K562 (cell line): ENCODE measurements around the gene KRAS. TPM values are rescaled to one million over a fixed set of nuclear protein-coding genes. Genes with fewer than 3 reads are reported as not detected.

Source experiments
- ATAC-seq: fragments of 200-7000 bp; cut with Tn5 transposase; 3 replicates; pipeline ENCODE4 v1.9.1; 2020; ENCODE audit warnings: moderate library complexity
- BruUV-seq: library from RNA; stranded (reverse); fragments of 400-500 nt; replicated peaks from 2 replicates; lab custom pipeline; 2021; lab: Mats Ljungman, UMichigan
- CTCF ChIA-PET: fragments of 300-600 bp; formaldehyde crosslinking; extraction: SDS; loops from one replicate; lab custom pipeline; 2021; ENCODE audit warnings: low intra/inter-chr PET ratio; lab: Yijun Ruan, JAX
- POLR2A ChIA-PET: fragments of 300-600, 350-650 bp; sonication (Branson Sonifier 250); formaldehyde crosslinking; extraction: SDS; loops from one replicate; lab custom pipeline; 2021; ENCODE audit warnings: antibody characterized with exemption, inconsistent platforms; lab: Yijun Ruan, JAX
- DNase-seq, 4 experiments: peaks; one replicate each; pipeline versions ENCODE4 v3.0.0 to v3.0.0-alpha.2; 2011 to 2018; ENCODE audit warnings: low spot score in 3 of 4, mixed read lengths in 3 of 4; ENCODE audit errors: extremely low read depth in 1 of 4
- FAIRE-seq: peaks from 2 replicates; lab custom pipeline; 2011; peaks lifted over from hg19 to GRCh38; lab: Jason Lieb, UNC
- H2AFZ ChIP-seq: 2 replicates; pipeline ENCODE4 v1.6.0; 2011; ENCODE audit warnings: low read depth, low read length, control low read depth, inconsistent platforms
- H3K27ac ChIP-seq: fragments of 200-600 bp; 3 replicates; pipeline ENCODE4 v1.8.0; 2011; ENCODE audit warnings: low read depth, mild to moderate bottlenecking, control low read depth, inconsistent platforms, low read length, moderate library complexity, mixed read lengths; ENCODE audit errors: extremely low read depth
- H3K27me3 ChIP-seq, 2 experiments: fragments of 300-600 bp in 1 of 2; 2 replicates in 1 of 2; 3 replicates in 1 of 2; pipeline versions ENCODE4 v1.6.0 to v1.8.0; 2011; ENCODE audit warnings: inconsistent platforms in 2 of 2, low read length in 2 of 2, mild to moderate bottlenecking in 1 of 2, mixed read lengths in 1 of 2, moderate library complexity in 1 of 2; ENCODE audit not compliant: control insufficient read depth in 2 of 2, insufficient read depth in 2 of 2
- H3K36me3 ChIP-seq: fragments of 300-600 bp; 3 replicates; pipeline ENCODE4 v1.8.0; 2011; ENCODE audit warnings: mild to moderate bottlenecking, low read length, inconsistent platforms; ENCODE audit not compliant: control insufficient read depth, insufficient read depth
- H3K4me1 ChIP-seq, 2 experiments: fragments of 200-600 bp in 1 of 2; replicated peaks in 1 of 2; 2 replicates in 1 of 2; 3 replicates in 1 of 2; pipeline versions ENCODE4 v1.5.1 to v1.8.0; 2011; ENCODE audit warnings: inconsistent platforms in 2 of 2, low read length in 2 of 2, mild to moderate bottlenecking in 1 of 2, mixed read lengths in 1 of 2, moderate library complexity in 1 of 2; ENCODE audit not compliant: control insufficient read depth in 2 of 2, insufficient read depth in 2 of 2
- H3K4me2 ChIP-seq: 2 replicates; pipeline ENCODE4 v1.6.1; 2011; ENCODE audit warnings: low read length, control low read depth, inconsistent platforms, mixed read lengths; ENCODE audit not compliant: insufficient read depth
- H3K4me3 ChIP-seq: fragments of 200-600 bp; sonication (generic), shearing (Covaris generic); 2 replicates; pipeline ENCODE4 v1.5.1; 2016; ENCODE audit warnings: control low read depth, inconsistent platforms
- H3K79me2 ChIP-seq: fragments of 200-600 bp; 3 replicates; pipeline ENCODE4 v1.8.0; 2011; ENCODE audit warnings: low read length, inconsistent platforms; ENCODE audit not compliant: control insufficient read depth, insufficient read depth
- H3K9ac ChIP-seq, 2 experiments: 2 replicates each; pipeline versions ENCODE4 v1.6.0 to v1.6.1; 2011; ENCODE audit warnings: low read depth in 2 of 2, low read length in 2 of 2, control low read depth in 1 of 2, inconsistent platforms in 1 of 2, mild to moderate bottlenecking in 1 of 2, mixed read lengths in 1 of 2; ENCODE audit not compliant: insufficient read depth in 1 of 2
- H3K9me1 ChIP-seq: one replicate; pipeline ENCODE4 v1.6.0; 2011; ENCODE audit warnings: inconsistent platforms, mild to moderate bottlenecking, low read length, moderate library complexity; ENCODE audit not compliant: control insufficient read depth, insufficient read depth
- H3K9me3 ChIP-seq: replicated peaks from 2 replicates; pipeline ENCODE4 v1.5.1; 2011; ENCODE audit warnings: low read depth, low read length, inconsistent platforms; ENCODE audit not compliant: control insufficient read depth, insufficient read depth
- H4K20me1 ChIP-seq: replicated peaks from 2 replicates; pipeline ENCODE4 v1.6.1; 2011; ENCODE audit warnings: low read length, inconsistent platforms, mixed read lengths; ENCODE audit not compliant: control insufficient read depth, insufficient read depth
- ARID1B ChIP-seq: fragments of 450-650 bp; IDR thresholded peaks from 2 replicates; pipeline ENCODE4 v1.6.1; 2016; ENCODE audit warnings: antibody characterized with exemption, mild to moderate bottlenecking, inconsistent platforms
- C11orf30 ChIP-seq: fragments of 450-650 bp; IDR thresholded peaks from 2 replicates; pipeline ENCODE4 v1.6.1; 2016; ENCODE audit warnings: low read depth, mild to moderate bottlenecking
- CBFA2T2 ChIP-seq: fragments of 450-650 bp; conservative IDR thresholded peaks from 2 replicates; pipeline ENCODE4 v1.6.1; 2017; ENCODE audit warnings: mild to moderate bottlenecking
- CREM ChIP-seq: IDR thresholded peaks from 2 replicates; pipeline ENCODE4 v1.6.1; 2014; ENCODE audit warnings: antibody characterized with exemption, low read depth
- EP300 ChIP-seq: IDR thresholded peaks from 2 replicates; pipeline ENCODE4 v1.6.1; 2012; ENCODE audit warnings: low read length, improper control_type of control experiment
- FOXJ2 ChIP-seq: fragments of 200-800 bp; sonication (Bioruptor generic); IDR thresholded peaks from 2 replicates; pipeline ENCODE4 v1.6.1; 2016; ENCODE audit warnings: missing genetic modification characterization, missing compliant biosample characterization
- HIVEP1 ChIP-seq: fragments of 250-450 bp; sonication (Bioruptor Pico); IDR thresholded peaks from 2 replicates; pipeline ENCODE4 v1.4.0; 2020; ENCODE audit warnings: mild to moderate bottlenecking
- HLTF ChIP-seq: fragments of 450-650 bp; IDR thresholded peaks from 2 replicates; pipeline ENCODE4 v1.6.1; 2016
- MLX ChIP-seq, 2 experiments: fragments of 450-650 bp in 1 of 2; sonication (generic) in 1 of 2; formaldehyde crosslinking; conservative IDR thresholded peaks; 2 replicates each; pipeline versions ENCODE4 v1.4.0 to v1.8.1; 2020 to 2022; ENCODE audit warnings: mild to moderate bottlenecking in 1 of 2, missing genetic modification reagents in 1 of 2
- NR4A1 ChIP-seq, 2 experiments: fragments of 250-450 bp in 1 of 2; fragments of 450-650 bp in 1 of 2; sonication (Bioruptor Pico) in 1 of 2; IDR thresholded peaks; 2 replicates each; pipeline versions ENCODE4 v1.4.0 to v1.6.1; 2016 to 2020; ENCODE audit warnings: mild to moderate bottlenecking in 2 of 2, missing compliant biosample characterization in 1 of 2, missing genetic modification characterization in 1 of 2, moderate library complexity in 1 of 2
- PCBP1 ChIP-seq: fragments of 200-400 bp; formaldehyde crosslinking; IDR thresholded peaks from 2 replicates; pipeline ENCODE4 v1.6.1; 2018; ENCODE audit warnings: mild to moderate bottlenecking, low read depth, low read length; ENCODE audit not compliant: poor library complexity, severe bottlenecking
- SAFB2 ChIP-seq: fragments of 200-400 bp; formaldehyde crosslinking; IDR thresholded peaks from 2 replicates; pipeline ENCODE4 v1.6.1; 2018; ENCODE audit warnings: borderline replicate concordance, low read length, low read depth, moderate library complexity; ENCODE audit not compliant: severe bottlenecking
- SMARCA4 ChIP-seq: fragments of 450-650 bp; IDR thresholded peaks from 2 replicates; pipeline ENCODE4 v1.6.1; 2016
- SMARCC2 ChIP-seq: fragments of 450-650 bp; IDR thresholded peaks from 2 replicates; pipeline ENCODE4 v1.6.1; 2017; ENCODE audit warnings: antibody characterized with exemption, moderate library complexity, mild to moderate bottlenecking, low read depth
- TAF15 ChIP-seq: fragments of 200-400 bp; formaldehyde crosslinking; IDR thresholded peaks from 2 replicates; pipeline ENCODE4 v1.6.1; 2017; ENCODE audit warnings: mild to moderate bottlenecking, low read depth, low read length, moderate library complexity
- TAL1 ChIP-seq: fragments of 450-650 bp; IDR thresholded peaks from 2 replicates; pipeline ENCODE4 v1.6.1; 2016; ENCODE audit warnings: mild to moderate bottlenecking
- TCF3 ChIP-seq: sonication (generic); formaldehyde crosslinking; IDR thresholded peaks from 2 replicates; pipeline ENCODE4 v1.4.0; 2020; ENCODE audit warnings: mild to moderate bottlenecking, missing genetic modification reagents
- TFAP4 ChIP-seq: sonication (generic); formaldehyde crosslinking; IDR thresholded peaks from 2 replicates; pipeline ENCODE4 v1.8.0; 2022; ENCODE audit warnings: missing genetic modification reagents, mild to moderate bottlenecking, moderate library complexity, borderline replicate concordance
- THRAP3 ChIP-seq: fragments of 450-650 bp; IDR thresholded peaks from 2 replicates; pipeline ENCODE4 v1.6.1; 2016; ENCODE audit warnings: mild to moderate bottlenecking, inconsistent platforms, borderline replicate concordance
- ZBTB5 ChIP-seq: fragments of 450-650 bp; IDR thresholded peaks from 2 replicates; pipeline ENCODE4 v1.6.1; 2017; ENCODE audit warnings: antibody characterized with exemption
- ZNF253 ChIP-seq: fragments of 250-450 bp; sonication (Bioruptor Pico); conservative IDR thresholded peaks from 2 replicates; pipeline ENCODE4 v1.6.1; 2021; ENCODE audit warnings: mild to moderate bottlenecking
- ZNF507 ChIP-seq: conservative IDR thresholded peaks from 2 replicates; pipeline ENCODE4 v1.6.1; 2017; ENCODE audit warnings: missing genetic modification characterization, missing compliant biosample characterization
- ZNF695 ChIP-seq: fragments of 450-650 bp; formaldehyde crosslinking; IDR thresholded peaks from 2 replicates; pipeline ENCODE4 v1.4.0; 2020; ENCODE audit warnings: mild to moderate bottlenecking, moderate library complexity
- ZNF780A ChIP-seq: fragments of 250-450 bp; sonication (Bioruptor Pico); IDR thresholded peaks from 2 replicates; pipeline ENCODE4 v1.5.0; 2021; ENCODE audit warnings: mild to moderate bottlenecking
- in situ Hi-C: fragments of 300-500 bp; cut with MboI; formaldehyde crosslinking; loops from 4 replicates; pipeline ENCODE4 v1.15.0; 2018; ENCODE audit warnings: inconsistent platforms, mixed read lengths
- intact Hi-C: fragments of 100-400 bp; cut with micrococcal nuclease; formaldehyde crosslinking; loops from 2 replicates; pipeline ENCODE4 v1.14.2; 2022
- polyA plus RNA-seq, 8 experiments: library from polyadenylated mRNA; depleted of rRNA in 4 of 8; stranded (reverse) in 5 of 8; unstranded in 3 of 8; fragments of >200 nt; fragmentation: Nextera tagmentation in 2 of 8; fragmentation: Illumina TruSeq in 1 of 8; extraction: Ambion mirVana in 2 of 8; extraction: Trizol in 1 of 8; gene quantifications; 2 replicates each; pipeline versions ENCODE4 v1.2.1 to v1.2.3, GENCODE V29; 2011 to 2014; ENCODE audit warnings: inconsistent platforms in 1 of 8, missing spikeins in 1 of 8
- total RNA-seq, 7 experiments: library from RNA; depleted of rRNA in 6 of 7; stranded (reverse); fragments of >200 nt in 6 of 7; fragmentation: Illumina TruSeq in 2 of 7; extraction: Trizol in 2 of 7; gene quantifications; 2 replicates each; pipeline versions ENCODE4 v1.2.1 to v1.2.3, GENCODE V29; 2011 to 2021; ENCODE audit warnings: low replicate concordance in 1 of 7

The KRAS gene
- total and polyA plus RNA-seq, 9 of the 15 experiments (the other 6 are each of a cell fraction or from before 2014, with no cell fraction given): 7.2 to 21.2 (median 12.7) TPM

GRCh38 chr12:25245491-25245890 lies 5.2 kb downstream of the KRAS start (continued):
- TF ChIP-seq C11orf30 (peak; percentile 84), ARID1B (peak; percentile 70), CBFA2T2 (peak; percentile 38), CREM (no peak), TCF3 (CRISPR knock-in tag) (peak; percentile 43), HIVEP1 (no peak), ZNF780A (no peak), TAL1 (peak; percentile 57), THRAP3 (no peak), EP300 (peak; percentile 37; the same call in 1 of the 2 replicates), FOXJ2 (tag) (no peak), TFAP4 (CRISPR knock-in tag) (no peak), PCBP1 (no peak), SMARCA4 (peak; percentile 34; the same call in 1 of the 2 replicates)

GRCh38 chr12:25243680-25243990 lies 7.1 kb downstream of the KRAS start:
- H3K4me1 ChIP-seq: peaks cover 0 to 13% of the 10 kb centered on the region in 2 experiments; a peak in 3 of 5 replicates
- no peak overlapping the region for H3K9ac ChIP-seq
- no peaks in the 10 kb centered on the region for H4K20me1 ChIP-seq
- CTCF ChIA-PET: no interaction called here
- no peak for FAIRE-seq
- intact Hi-C loops: no loop called here
- POLR2A ChIA-PET: no interaction called here
- H3K9me1 ChIP-seq: no peaks in the 10 kb centered on the region
- ATAC-seq: no peak
- H3K36me3 ChIP-seq: peaks cover 29% of the 10 kb centered on the region; the same call in 1 of the 3 replicates
- BruUV-seq: no TSS peak
- in situ Hi-C loops: no loop called here
- no peak overlapping the region for H3K4me2 ChIP-seq
- H3K27ac ChIP-seq: no peak overlapping the region
- no peak overlapping the region for H2AFZ ChIP-seq
- H3K9me3 ChIP-seq: no peaks in the 10 kb centered on the region
- no peak for DNase-seq
- H3K27me3 ChIP-seq: no peaks in the 10 kb centered on the region
- H3K4me3 ChIP-seq: no peak overlapping the region
- H3K79me2 ChIP-seq: peaks cover 30% of the 10 kb centered on the region
- no peak for TF ChIP-seq SMARCC2
- no peak for TF ChIP-seq SAFB2
- TF ChIP-seq NR4A1 (CRISPR knock-in tag; IDR thresholded peaks at IDR 0.05): no peak
- no peak for TF ChIP-seq NR4A1 (tag; IDR thresholded peaks at IDR 0.05)
- no peak for TF ChIP-seq TAF15
- TF ChIP-seq ZNF507: no peak
- no peak for TF ChIP-seq MLX (CRISPR knock-in tag; conservative IDR thresholded peaks at IDR 0.05)
- TF ChIP-seq ZNF253 (CRISPR knock-in tag): no peak
- TF ChIP-seq ZNF695: no peak
- no peak for TF ChIP-seq ZBTB5
- TF ChIP-seq HLTF: no peak
